Brain microvascular endothelial cell (primary cell): ENCODE measurements around the gene STXBP3.

Experiments used
- DNase-seq: peaks from one replicate; pipeline ENCODE4 v3.0.0-alpha.2; 2020
- H3K27ac ChIP-seq: fragments of 250-450 bp; sonication (Bioruptor Pico); 2 replicates; pipeline ENCODE4 v1.5.1; 2020; ENCODE audit warnings: mild to moderate bottlenecking, moderate library complexity
- H3K27me3 ChIP-seq: fragments of 250-450 bp; sonication (Bioruptor Pico); replicated peaks from 2 replicates; pipeline ENCODE4 v1.5.1; 2020; ENCODE audit warnings: mild to moderate bottlenecking
- H3K36me3 ChIP-seq: fragments of 250-450 bp; sonication (Bioruptor Pico); replicated peaks from 2 replicates; pipeline ENCODE4 v1.5.1; 2020; ENCODE audit warnings: mild to moderate bottlenecking
- H3K4me3 ChIP-seq: 2 replicates; pipeline ENCODE4 v1.5.1; 2011; ENCODE audit warnings: low read depth, mild to moderate bottlenecking, control low read depth, low read length, moderate library complexity
- CTCF ChIP-seq: IDR thresholded peaks from 2 replicates; pipeline ENCODE4 v1.5.1; 2011; ENCODE audit warnings: low read depth, mild to moderate bottlenecking, moderate library complexity, low read length, control low read depth, inconsistent platforms; ENCODE audit errors: missing control alignments
- in situ Hi-C: cut with HindIII; loops from 2 replicates; pipeline ENCODE4 v1.10.0; 2017; ENCODE audit warnings: low sequenced_read_pairs, low pct_ligation_motif_present

STXBP3 gene

DNA sequence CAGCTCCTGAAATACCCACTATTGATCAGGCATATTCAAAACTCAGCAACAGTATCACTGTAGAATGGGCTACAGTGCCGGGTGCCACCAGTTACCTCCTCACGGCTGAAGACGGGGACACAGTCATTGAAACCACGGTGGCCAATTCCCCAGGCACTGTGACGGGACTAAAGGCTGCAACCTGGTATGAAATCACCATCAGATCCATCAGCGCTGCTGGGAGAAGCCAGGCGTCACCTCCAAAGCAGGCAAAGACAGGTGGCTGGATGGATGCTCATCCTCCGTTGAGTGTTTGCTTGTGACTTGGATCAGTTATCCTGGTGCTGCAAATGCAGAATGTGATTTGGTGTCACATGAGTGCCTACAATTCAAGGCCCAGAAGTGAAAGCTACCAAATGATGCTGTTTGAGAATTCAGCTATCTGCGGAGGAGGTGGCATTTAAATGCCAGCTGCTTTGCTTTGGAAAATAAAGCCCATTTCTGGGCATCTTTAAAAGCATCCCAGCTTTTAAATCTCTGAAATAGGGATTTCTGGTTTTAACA is 28.6 kb upstream of the STXBP3 start:
- Histone ChIP-seq H3K36me3 (no peaks in the 10 kb centered on the region), H3K27me3 (no peaks in the 10 kb centered on the region), H3K27ac (no peak overlapping the region), H3K4me3 (no peak overlapping the region)
- in situ Hi-C loops, result no loop called here
- DNase-seq, result no peak
- TF ChIP-seq CTCF, result no peak

- no peak for TF ChIP-seq CTCF
- DNase-seq, result peak; percentile 22
- Histone ChIP-seq H3K27ac (peak overlapping the region; percentile 81), H3K4me3 (no peak overlapping the region), H3K27me3 (no peaks in the 10 kb centered on the region), H3K36me3 (no peaks in the 10 kb centered on the region)
- in situ Hi-C loops, result no loop called here
Measured at GRCh38 chr1:108718927-108719655, 27.4 kb upstream of the STXBP3 start.

GRCh38 chr1:108719656-108720435 is 26.6 kb upstream of the STXBP3 start:
- Histone ChIP-seq H3K4me3 (no peak overlapping the region), H3K36me3 (no peaks in the 10 kb centered on the region), H3K27ac (peak overlapping the region; percentile 81), H3K27me3 (no peaks in the 10 kb centered on the region)
- DNase-seq, result peak; percentile 95
- no peak for TF ChIP-seq CTCF
- in situ Hi-C loops, result no loop called here

- TF ChIP-seq CTCF, result no peak
- Histone ChIP-seq H3K27ac (no peak overlapping the region), H3K27me3 (no peaks in the 10 kb centered on the region), H3K36me3 (no peaks in the 10 kb centered on the region), H3K4me3 (no peak overlapping the region)
- DNase-seq, result no peak
- in situ Hi-C loops, result no loop called here
Measured at GRCh38 chr1:108722292-108722691, 24.2 kb upstream of the STXBP3 start.

GRCh38 chr1:108725906-108726305 is 20.6 kb upstream of the STXBP3 start:
- no peaks in the 10 kb centered on the region for H3K36me3 ChIP-seq
- in situ Hi-C loops, result no loop called here
- TF ChIP-seq CTCF, result no peak
- no peak for DNase-seq
- no peaks in the 10 kb centered on the region for H3K27me3 ChIP-seq
- no peak overlapping the region for H3K4me3 ChIP-seq
- H3K27ac ChIP-seq, result no peak overlapping the region
